ENCODE data around the gene SLAMF9. TPM values are rescaled to one million over a fixed set of nuclear protein-coding genes. Genes with fewer than 3 reads are reported as not detected.

The SLAMF9 gene
- total and polyA plus RNA-seq, 2 of the 8 experiments (the other 6 are each of a cell fraction or from before 2014, with no cell fraction given) = not detected

- CTCF ChIA-PET (ENCODE audit: partially characterized antibody) = interaction anchor here (6.6 kb wide), 1 partner anchor 32 kb away, joined by 60 read pairs; no protein-coding TSS in a partner anchor
- DNase-seq (ENCODE audit: low read depth in 1 of 2, low spot score in 2 of 2) (no peak), FAIRE-seq (no peak)
- Histone ChIP-seq H2BK20ac (ENCODE audit: low read length) (no peak overlapping the region), H3K9ac (replicated peaks in 1 of 4; ENCODE audit: extremely low read depth in 1 of 4, low read depth in 3 of 4, low read length in 3 of 4) (no peak overlapping the region), H3K27me3 (replicated peaks in 1 of 4; ENCODE audit: control insufficient read depth in 3 of 4, extremely low read depth in 1 of 4, insufficient read depth in 3 of 4, low read length in 3 of 4) (peaks cover 0 to 3% (median under 1%) of the 10 kb centered on the region in 4 experiments; a peak in 2 of 7 replicates), H3K23ac (ENCODE audit: insufficient read length) (no peak overlapping the region), H3K79me1 (ENCODE audit: low read depth, low read length) (no peaks in the 10 kb centered on the region; the same call in 1 of the 2 replicates), H2AFZ (ENCODE audit: low read length) (no peak overlapping the region), H3K79me2 (ENCODE audit: control insufficient read depth in 1 of 2, insufficient read depth in 2 of 2, low read length in 2 of 2) (no peaks in the 10 kb centered on the region), H3K14ac (ENCODE audit: insufficient read length) (no peak overlapping the region), H4K91ac (replicated peaks; ENCODE audit: insufficient read length, low read length) (no peak overlapping the region), H3K36me3 (ENCODE audit: control insufficient read depth in 2 of 4, insufficient read depth in 4 of 4, low read length in 3 of 4) (no peaks in the 10 kb centered on the region), H3K4me3 (ENCODE audit: extremely low read depth in 1 of 4, insufficient read depth in 2 of 4, low read depth in 3 of 4, low read length in 4 of 4) (no peak overlapping the region), H3K56ac (replicated peaks; ENCODE audit: insufficient read length, low read depth, low read length) (no peak overlapping the region), H3K27ac (ENCODE audit: low read depth, low read length) (no peak overlapping the region), H4K20me1 (replicated peaks in 1 of 2; ENCODE audit: control insufficient read depth in 1 of 2, insufficient read depth in 2 of 2, low read length in 2 of 2) (no peaks in the 10 kb centered on the region), H3K4me1 (replicated peaks in 1 of 4; ENCODE audit: control insufficient read depth in 3 of 4, insufficient read depth in 4 of 4, low read length in 3 of 4) (no peaks in the 10 kb centered on the region), H3K18ac (ENCODE audit: extremely low read depth, low read length) (no peak overlapping the region), H2BK120ac (replicated peaks; ENCODE audit: low read depth, low read length) (no peak overlapping the region), H2AK5ac (ENCODE audit: low read depth, low read length) (no peak overlapping the region), H3K23me2 (ENCODE audit: low read depth, low read length) (no peaks in the 10 kb centered on the region), H2BK5ac (ENCODE audit: low read depth, low read length) (no peak overlapping the region), H4K8ac (ENCODE audit: extremely low read depth, insufficient read depth, low read length) (no peak overlapping the region), H3K4me2 (ENCODE audit: insufficient read depth in 1 of 2, low read depth in 2 of 2, low read length in 2 of 2) (no peak overlapping the region), H3K4ac (replicated peaks; ENCODE audit: insufficient read length, low read depth, low read length) (no peak overlapping the region), H3K9me3 (ENCODE audit: insufficient read depth in 2 of 2, low read depth in 1 of 2, low read length in 1 of 2) (no peaks in the 10 kb centered on the region), H2BK12ac (ENCODE audit: low read depth, low read length) (no peak overlapping the region), H2BK15ac (ENCODE audit: low read length) (no peak overlapping the region), H4K5ac (ENCODE audit: insufficient read length, low read depth, low read length) (no peak overlapping the region)
- POLR2A ChIA-PET (ENCODE audit: partially characterized antibody) = interaction anchor here (2.0 kb wide), 1 partner anchor 28 kb away, joined by 7 read pairs; the partner anchor contains the start of gene IGSF9
- 82% methylated on average over 6 of the region's 6 CpGs; no CpG with 5 or more reads in 1 of the 2 experiments for WGBS, 2 experiments (ENCODE audit: extremely low coverage in 1 of 2, insufficient coverage in 1 of 2, insufficient read length in 1 of 2, insufficient replicate concordance in 2 of 2, low coverage in 1 of 2, low lambda C conversion rate in 2 of 2, missing lambda C conversion rate in 1 of 2)
- TF ChIP-seq TBP (IDR thresholded peaks at IDR 0.05; ENCODE audit: low read depth, low read length) = no peak
- TF ChIP-seq EZH2 (IDR thresholded peaks at IDR 0.05; ENCODE audit: low read depth, low read length, severe bottlenecking) = no peak
- TF ChIP-seq GABPA (IDR thresholded peaks at IDR 0.05; ENCODE audit: borderline replicate concordance, insufficient read depth, low read length) = no peak
Measured at GRCh38 chr1:159973350-159973940, 19.4 kb upstream of the SLAMF9 start.

All from H1 (cell line).